ENCODE results near the gene RPUSD2.

- TF ChIP-seq CTCF (IDR thresholded peaks at IDR 0.05) (no peak), POLR2AphosphoS5 (IDR thresholded peaks at IDR 0.05; ENCODE audit: low read depth, low read length) (no peak)
Measured at GRCh38 chr15:40598672-40599071, 29.6 kb downstream of the RPUSD2 start.
